Neuron (in vitro differentiated cells): ENCODE results near the gene PCCA.

Source experiments
- H2AFZ ChIP-seq: one replicate; pipeline ENCODE4 v1.6.1; 2013; ENCODE audit warnings: low read depth, mild to moderate bottlenecking, inconsistent platforms, low read length, moderate library complexity
- H3K27me3 ChIP-seq: one replicate; pipeline ENCODE4 v1.6.1; 2013; ENCODE audit warnings: low read length; ENCODE audit not compliant: insufficient read depth
- H3K36me3 ChIP-seq: one replicate; pipeline ENCODE4 v1.6.1; 2013; ENCODE audit warnings: low read length; ENCODE audit not compliant: insufficient read depth
- H3K4me1 ChIP-seq: one replicate; pipeline ENCODE4 v1.6.1; 2013; ENCODE audit warnings: low read length; ENCODE audit not compliant: insufficient read depth
- H3K4me3 ChIP-seq: 2 replicates; pipeline ENCODE4 v1.5.1; 2013; ENCODE audit warnings: mild to moderate bottlenecking, low read length, moderate library complexity
- H3K9me3 ChIP-seq: one replicate; pipeline ENCODE4 v1.6.1; 2013; ENCODE audit warnings: low read length

The PCCA gene

GRCh38 chr13:100195568-100195967, 106.7 kb downstream of the PCCA start:
- no peaks in the 10 kb centered on the region for H3K9me3 ChIP-seq
- H3K27me3 ChIP-seq = no peaks in the 10 kb centered on the region
- peaks cover 14% of the 10 kb centered on the region for H3K4me1 ChIP-seq
- H3K36me3 ChIP-seq = no peaks in the 10 kb centered on the region
- no peak overlapping the region for H3K4me3 ChIP-seq
- no peak overlapping the region for H2AFZ ChIP-seq

- Histone ChIP-seq H3K36me3 (no peaks in the 10 kb centered on the region), H3K4me1 (peaks cover 14% of the 10 kb centered on the region), H2AFZ (no peak overlapping the region), H3K27me3 (no peaks in the 10 kb centered on the region), H3K9me3 (no peaks in the 10 kb centered on the region), H3K4me3 (no peak overlapping the region)
Measured at GRCh38 chr13:100196375-100196774, 107.5 kb downstream of the PCCA start.

DNA sequence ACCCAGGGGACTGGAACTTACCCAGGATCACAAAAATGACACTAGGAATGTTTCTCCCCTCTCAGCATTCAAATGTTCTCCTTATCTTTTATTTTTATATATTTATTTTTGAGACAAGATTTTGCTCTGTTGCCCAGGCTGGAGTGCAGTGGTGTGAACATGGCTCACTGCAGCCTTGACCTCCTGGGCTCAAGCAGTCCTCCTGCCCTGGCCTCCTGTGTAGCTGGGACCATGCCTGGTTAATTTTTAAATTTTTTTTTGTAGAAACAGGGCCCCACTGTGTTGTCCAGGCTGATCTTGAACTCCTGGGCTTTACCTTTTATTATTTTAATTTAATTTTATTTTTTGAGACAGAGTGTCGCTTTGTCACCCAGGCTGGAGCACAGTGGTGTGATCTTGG, 108.2 kb downstream of the PCCA start:
- Histone ChIP-seq H2AFZ (no peak overlapping the region), H3K27me3 (no peaks in the 10 kb centered on the region), H3K36me3 (no peaks in the 10 kb centered on the region), H3K4me1 (peaks cover 14% of the 10 kb centered on the region), H3K9me3 (no peaks in the 10 kb centered on the region), H3K4me3 (no peak overlapping the region)

DNA sequence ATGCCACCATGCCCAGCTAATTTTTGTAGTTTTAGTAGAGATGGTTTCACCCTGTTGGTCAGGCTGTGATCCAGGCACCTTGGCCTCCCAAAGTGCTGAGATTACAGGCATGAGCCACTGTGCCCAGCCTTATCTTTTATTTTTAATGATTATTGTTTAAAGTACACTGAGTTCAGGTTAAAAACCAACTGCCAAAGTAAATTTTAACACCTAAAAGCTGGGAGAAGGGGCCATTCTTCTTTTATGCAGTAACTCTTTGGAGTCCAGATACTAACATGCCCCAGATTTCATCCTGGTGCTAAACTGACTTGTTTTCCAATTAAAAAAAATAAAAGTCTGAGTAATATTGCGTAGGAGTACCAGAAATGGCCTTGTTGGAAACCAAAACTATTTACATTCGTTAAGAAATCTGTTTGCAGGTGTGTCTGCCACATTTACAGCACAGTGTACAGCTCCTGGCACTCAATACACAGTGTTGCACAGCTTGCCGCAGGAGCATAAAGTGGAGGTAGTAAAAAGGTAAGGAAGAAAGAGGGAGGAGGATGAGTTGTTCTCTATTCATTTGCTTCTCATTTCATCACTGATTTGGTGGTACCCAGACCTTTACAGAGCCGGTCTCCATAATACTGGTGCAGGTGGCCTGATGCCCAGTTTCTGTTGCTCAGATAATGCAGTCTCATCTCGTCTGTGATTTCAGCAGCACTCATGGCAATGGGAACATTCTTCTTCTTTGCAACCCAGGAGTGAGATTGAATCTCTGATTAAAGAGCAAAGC, 108.9 kb downstream of the PCCA start:
- no peaks in the 10 kb centered on the region for H3K36me3 ChIP-seq
- no peaks in the 10 kb centered on the region for H3K27me3 ChIP-seq
- H3K4me3 ChIP-seq = no peak overlapping the region
- H3K9me3 ChIP-seq = no peaks in the 10 kb centered on the region
- peaks cover 14% of the 10 kb centered on the region for H3K4me1 ChIP-seq
- no peak overlapping the region for H2AFZ ChIP-seq

GRCh38 chr13:100203696-100204367, 114.9 kb downstream of the PCCA start:
- Histone ChIP-seq H3K4me3 (no peak overlapping the region), H3K4me1 (no peaks in the 10 kb centered on the region), H3K9me3 (no peaks in the 10 kb centered on the region), H2AFZ (no peak overlapping the region), H3K27me3 (no peaks in the 10 kb centered on the region), H3K36me3 (peaks cover under 1% of the 10 kb centered on the region)

GRCh38 chr13:100208002-100208401, 119.1 kb downstream of the PCCA start:
- Histone ChIP-seq H3K4me3 (no peak overlapping the region), H2AFZ (no peak overlapping the region), H3K9me3 (peaks cover 4% of the 10 kb centered on the region)

GRCh38 chr13:100208626-100209025, 119.7 kb downstream of the PCCA start:
- Histone ChIP-seq H3K4me3 (no peak overlapping the region), H3K27me3 (no peaks in the 10 kb centered on the region), H3K4me1 (no peaks in the 10 kb centered on the region), H3K9me3 (peaks cover 4% of the 10 kb centered on the region), H3K36me3 (peaks cover 22% of the 10 kb centered on the region), H2AFZ (no peak overlapping the region)

More at GRCh38 chr13:100208002-100208401, 119.1 kb downstream of the PCCA start:
- H3K36me3 ChIP-seq = peaks cover 22% of the 10 kb centered on the region
- H3K4me1 ChIP-seq = no peaks in the 10 kb centered on the region
- H3K27me3 ChIP-seq = no peaks in the 10 kb centered on the region

DNA sequence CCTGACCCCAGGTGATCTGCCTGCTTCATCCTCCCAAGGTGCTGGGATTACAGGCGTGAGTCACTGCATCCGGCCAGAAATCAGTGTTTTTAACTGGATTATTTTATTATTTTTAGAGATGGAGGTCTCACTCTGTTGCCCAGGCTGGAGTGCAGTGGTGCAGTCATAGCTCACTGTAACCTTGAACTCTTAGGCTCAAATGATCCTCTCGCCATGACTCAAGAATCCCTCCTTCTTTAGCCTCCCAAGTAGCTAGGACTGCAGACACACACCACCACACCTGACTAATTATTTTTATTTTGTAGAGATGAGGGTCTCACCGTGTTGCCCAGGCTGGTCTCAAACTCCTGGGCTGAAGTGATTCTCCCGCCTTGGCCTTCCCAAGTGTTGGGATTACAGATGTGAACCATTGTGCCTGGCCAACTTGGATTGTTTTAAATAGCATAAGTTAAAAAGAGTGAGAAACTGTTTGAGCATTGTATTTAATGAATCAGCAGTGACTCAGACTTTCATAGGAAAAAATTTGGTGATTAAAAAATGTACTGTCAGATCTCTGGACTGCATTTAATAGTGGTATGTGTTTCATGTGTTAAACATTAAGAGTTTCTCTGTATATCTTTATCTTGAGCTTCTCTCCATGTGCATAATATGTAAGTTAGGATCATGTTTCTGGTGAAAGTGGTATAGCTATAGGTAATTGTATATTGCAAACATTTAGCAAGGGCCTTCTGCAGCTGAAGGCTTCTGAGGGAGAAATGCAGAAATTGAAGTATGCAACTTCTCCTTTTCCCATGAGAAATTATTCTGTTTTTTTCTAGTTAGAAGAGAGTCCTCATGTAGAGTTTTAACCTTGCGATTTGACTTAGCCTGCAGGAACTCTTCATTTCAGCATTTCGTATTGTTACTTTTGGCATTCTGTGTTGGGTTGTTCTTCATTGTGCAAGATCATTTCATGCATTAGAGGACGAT, 121.2 kb downstream of the PCCA start:
- Histone ChIP-seq H3K27me3 (no peaks in the 10 kb centered on the region), H3K4me3 (no peak overlapping the region), H2AFZ (no peak overlapping the region), H3K36me3 (peaks cover 24% of the 10 kb centered on the region), H3K4me1 (no peaks in the 10 kb centered on the region), H3K9me3 (peaks cover 4% of the 10 kb centered on the region)

DNA sequence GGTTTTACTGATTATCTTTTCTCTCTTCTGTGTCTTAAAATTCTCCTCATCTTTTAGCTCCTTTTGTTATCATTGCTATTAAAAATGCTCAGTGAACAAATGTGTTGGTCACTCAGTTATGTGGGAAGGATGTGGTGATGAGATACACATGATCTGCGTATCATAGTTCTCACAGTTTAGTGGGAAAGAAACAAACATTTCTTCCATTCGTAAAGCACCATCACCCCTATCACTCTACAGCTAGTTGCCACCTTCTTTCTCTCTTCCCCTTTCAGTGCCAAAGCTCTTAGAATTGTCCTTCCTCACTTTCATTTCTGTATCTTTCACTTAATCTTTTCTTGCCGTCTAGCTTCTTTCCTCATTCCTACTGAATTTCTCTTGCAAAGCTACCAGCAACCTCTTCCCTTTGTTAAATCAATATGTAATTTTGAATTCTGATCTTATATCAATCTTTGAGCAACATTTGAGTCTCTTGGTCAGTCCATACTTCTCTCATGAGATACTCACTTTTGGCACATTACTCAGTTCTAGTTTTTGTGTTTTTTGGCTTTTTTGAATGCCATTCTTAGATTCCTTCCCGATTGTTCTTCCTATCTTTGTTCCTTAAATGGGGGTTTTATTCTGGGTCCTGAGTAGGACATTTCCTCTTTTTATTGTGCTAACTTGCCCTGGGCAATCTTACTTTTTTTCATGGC, 122.3 kb downstream of the PCCA start:
- Histone ChIP-seq H3K36me3 (peaks cover 27% of the 10 kb centered on the region), H3K27me3 (no peaks in the 10 kb centered on the region), H3K9me3 (peaks cover 4% of the 10 kb centered on the region), H3K4me3 (no peak overlapping the region), H3K4me1 (no peaks in the 10 kb centered on the region), H2AFZ (no peak overlapping the region)

GRCh38 chr13:100212904-100213553, 124.1 kb downstream of the PCCA start:
- no peak overlapping the region for H3K4me3 ChIP-seq
- peaks cover 4% of the 10 kb centered on the region for H3K9me3 ChIP-seq
- H3K4me1 ChIP-seq = no peaks in the 10 kb centered on the region
- peaks cover 27% of the 10 kb centered on the region for H3K36me3 ChIP-seq
- H3K27me3 ChIP-seq = no peaks in the 10 kb centered on the region
- H2AFZ ChIP-seq = no peak overlapping the region

- Histone ChIP-seq H3K36me3 (peaks cover 27% of the 10 kb centered on the region), H3K4me1 (no peaks in the 10 kb centered on the region), H3K4me3 (no peak overlapping the region), H2AFZ (no peak overlapping the region), H3K27me3 (no peaks in the 10 kb centered on the region), H3K9me3 (peaks cover 4% of the 10 kb centered on the region)
Measured at GRCh38 chr13:100213576-100213975, 124.7 kb downstream of the PCCA start.

DNA sequence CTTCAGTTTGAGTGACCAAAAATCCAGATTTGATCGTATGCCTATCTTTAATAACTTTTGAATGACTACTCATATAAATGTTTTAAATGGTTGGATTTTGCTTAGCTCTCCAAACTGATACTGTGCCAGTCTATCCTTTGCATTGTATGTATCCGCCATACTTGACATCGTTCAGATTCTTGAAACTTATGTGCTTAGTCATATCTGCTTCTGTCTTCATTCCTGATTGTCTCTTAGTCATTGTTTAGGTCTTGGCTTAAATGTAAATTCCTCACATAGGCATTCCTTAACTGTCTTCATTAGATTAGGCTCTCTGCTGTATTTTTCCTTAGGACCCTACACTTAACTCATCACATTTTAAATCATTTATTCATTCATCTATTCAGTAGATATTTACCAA, 126.0 kb downstream of the PCCA start:
- peaks cover 24% of the 10 kb centered on the region for H3K36me3 ChIP-seq
- peaks cover 4% of the 10 kb centered on the region for H3K9me3 ChIP-seq
- H3K4me3 ChIP-seq = no peak overlapping the region
- no peaks in the 10 kb centered on the region for H3K27me3 ChIP-seq
- H2AFZ ChIP-seq = no peak overlapping the region
- H3K4me1 ChIP-seq = no peaks in the 10 kb centered on the region
